Loucy (cell line): ENCODE data around the gene APOO.

Source experiments
- H2AFZ ChIP-seq: fragments of 200-600 bp; sonication (generic); 2 replicates; pipeline ENCODE4 v1.6.0; 2016; ENCODE audit warnings: antibody characterized with exemption, mild to moderate bottlenecking, low read length, moderate library complexity
- H3F3A ChIP-seq: fragments of 200-600 bp; 2 replicates; pipeline ENCODE4 v1.6.0; 2016; ENCODE audit warnings: antibody characterized with exemption, low read depth, mild to moderate bottlenecking
- H3K27me3 ChIP-seq: fragments of 200-600 bp; sonication (generic); 2 replicates; pipeline ENCODE4 v1.6.1; 2014; ENCODE audit warnings: low read length, mild to moderate bottlenecking; ENCODE audit not compliant: insufficient read depth, poor library complexity, severe bottlenecking
- H3K36me3 ChIP-seq: fragments of 200-600 bp; sonication (generic); 2 replicates; pipeline ENCODE4 v1.6.1; 2016; ENCODE audit warnings: low read length; ENCODE audit not compliant: insufficient read depth
- H3K4me1 ChIP-seq: fragments of 200-600 bp; sonication (generic); 2 replicates; pipeline ENCODE4 v1.5.1; 2014; ENCODE audit warnings: low read length, mild to moderate bottlenecking; ENCODE audit not compliant: insufficient read depth, poor library complexity, severe bottlenecking
- H3K4me2 ChIP-seq: fragments of 200-600 bp; sonication (generic); 2 replicates; pipeline ENCODE4 v1.6.0; 2014; ENCODE audit warnings: antibody characterized with exemption, low read length, low read depth, mild to moderate bottlenecking; ENCODE audit not compliant: poor library complexity, severe bottlenecking
- H3K4me3 ChIP-seq: fragments of 200-600 bp; sonication (generic); 2 replicates; pipeline ENCODE4 v1.5.1; 2014; ENCODE audit warnings: low read length, mild to moderate bottlenecking, mixed read lengths; ENCODE audit not compliant: poor library complexity, severe bottlenecking
- H3K79me2 ChIP-seq: fragments of 200-600 bp; sonication (generic); 2 replicates; pipeline ENCODE4 v1.6.1; 2014; ENCODE audit warnings: low read length; ENCODE audit not compliant: insufficient read depth
- H3K9ac ChIP-seq: fragments of 200-600 bp; sonication (generic); 2 replicates; pipeline ENCODE4 v1.6.0; 2014; ENCODE audit warnings: mild to moderate bottlenecking, low read depth, low read length, moderate library complexity; ENCODE audit not compliant: poor library complexity, severe bottlenecking
- H3K9me2 ChIP-seq: fragments of 200-600 bp; sonication (generic); replicated peaks from 2 replicates; pipeline ENCODE4 v1.6.1; 2016; ENCODE audit warnings: low read depth, low read length, mixed read lengths
- H3K9me3 ChIP-seq: fragments of 200-600 bp; sonication (generic); 2 replicates; pipeline ENCODE4 v1.6.1; 2014; ENCODE audit warnings: mild to moderate bottlenecking, antibody characterized with exemption, low read length, low read depth; ENCODE audit not compliant: insufficient read depth
- H4K20me1 ChIP-seq: fragments of 200-600 bp; sonication (generic); 2 replicates; pipeline ENCODE4 v1.6.0; 2014; ENCODE audit warnings: antibody characterized with exemption, low read length, mild to moderate bottlenecking; ENCODE audit not compliant: insufficient read depth, poor library complexity, severe bottlenecking
- CTCF ChIP-seq: fragments of 200-600 bp; sonication (generic); conservative IDR thresholded peaks from 2 replicates; pipeline ENCODE4 v1.5.1; 2014; ENCODE audit warnings: mild to moderate bottlenecking, antibody characterized with exemption, low read length
- EZH2phosphoT487 ChIP-seq: fragments of 200-600 bp; IDR thresholded peaks from 2 replicates; pipeline ENCODE4 v1.6.1; 2018; ENCODE audit warnings: antibody characterized with exemption, mild to moderate bottlenecking, moderate library complexity, borderline replicate concordance

APOO gene

GRCh38 chrX:23887451-23887850 lies 20.3 kb downstream of the APOO start:
- Histone ChIP-seq H3K9me3 (no peaks in the 10 kb centered on the region), H3K79me2 (no peaks in the 10 kb centered on the region), H3K27me3 (no peaks in the 10 kb centered on the region), H3K36me3 (no peaks in the 10 kb centered on the region), H3F3A (no peaks in the 10 kb centered on the region), H3K9me2 (no peaks in the 10 kb centered on the region), H2AFZ (no peak overlapping the region), H3K9ac (no peak overlapping the region), H3K4me1 (no peaks in the 10 kb centered on the region), H4K20me1 (no peaks in the 10 kb centered on the region), H3K4me3 (no peak overlapping the region), H3K4me2 (no peak overlapping the region)
- TF ChIP-seq EZH2phosphoT487 (no peak), CTCF (no peak)

DNA sequence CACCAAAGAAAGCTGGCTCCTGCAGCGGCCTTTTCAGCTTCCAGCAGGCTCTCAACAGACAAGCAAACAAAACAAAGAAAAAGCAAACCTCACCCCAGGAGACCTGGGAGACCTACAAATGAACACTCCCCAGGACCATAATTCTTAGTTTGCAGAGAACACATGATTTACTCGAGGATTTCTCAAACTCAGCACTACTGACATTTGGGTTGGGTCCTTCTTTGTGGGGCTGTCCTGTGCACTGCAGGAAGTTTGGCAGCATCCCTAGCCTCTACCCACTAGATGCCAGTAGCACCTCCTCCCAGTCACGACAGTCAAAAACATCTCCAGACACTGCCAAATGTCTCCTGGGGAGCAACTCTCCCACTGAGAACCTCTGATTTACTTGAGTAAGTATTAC lies 21.9 kb downstream of the APOO start:
- H2AFZ ChIP-seq = no peak overlapping the region
- TF ChIP-seq CTCF (no peak), EZH2phosphoT487 (no peak)
- no peaks in the 10 kb centered on the region for H3K9me2 ChIP-seq
- H4K20me1 ChIP-seq = no peaks in the 10 kb centered on the region
- no peaks in the 10 kb centered on the region for H3K4me1 ChIP-seq
- no peak overlapping the region for H3K4me3 ChIP-seq
- H3F3A ChIP-seq = no peaks in the 10 kb centered on the region
- H3K9ac ChIP-seq = no peak overlapping the region
- H3K36me3 ChIP-seq = no peaks in the 10 kb centered on the region
- H3K79me2 ChIP-seq = no peaks in the 10 kb centered on the region
- H3K27me3 ChIP-seq = no peaks in the 10 kb centered on the region
- H3K4me2 ChIP-seq = no peak overlapping the region
- H3K9me3 ChIP-seq = no peaks in the 10 kb centered on the region

DNA sequence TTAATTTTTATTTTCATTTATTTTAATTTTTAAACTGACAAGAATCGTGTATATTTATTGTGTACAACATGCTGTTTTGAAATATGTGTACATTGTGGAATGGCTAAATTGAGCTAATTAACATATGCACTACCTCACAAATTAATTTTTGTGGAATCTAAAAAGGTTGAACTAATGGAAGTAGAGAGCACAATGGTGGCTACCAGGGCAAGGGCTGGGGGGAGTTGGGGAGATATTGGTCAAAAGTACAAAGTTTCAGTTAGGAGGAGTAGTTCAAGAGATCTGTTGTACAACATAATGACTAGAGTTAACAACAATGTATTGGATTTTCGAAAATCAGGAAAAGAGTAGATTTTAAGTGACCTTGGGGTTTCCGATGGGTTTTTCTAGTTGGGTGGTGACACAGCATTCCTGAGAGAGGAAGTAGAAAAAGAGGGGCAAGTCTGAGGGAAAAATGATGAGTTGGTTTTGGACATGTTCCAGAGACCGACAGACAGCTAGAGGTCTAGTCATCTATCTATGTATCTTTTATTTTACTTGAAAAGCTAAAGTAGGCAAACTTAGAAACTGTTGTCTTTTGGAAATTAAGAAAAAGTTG lies 23.2 kb downstream of the APOO start:
- Histone ChIP-seq H3K79me2 (no peaks in the 10 kb centered on the region), H3K4me2 (no peak overlapping the region), H3F3A (no peaks in the 10 kb centered on the region), H3K36me3 (no peaks in the 10 kb centered on the region), H3K9me2 (no peaks in the 10 kb centered on the region), H3K4me3 (no peak overlapping the region), H3K27me3 (no peaks in the 10 kb centered on the region), H2AFZ (no peak overlapping the region), H3K9me3 (no peaks in the 10 kb centered on the region), H4K20me1 (no peaks in the 10 kb centered on the region), H3K9ac (no peak overlapping the region), H3K4me1 (no peaks in the 10 kb centered on the region)
- TF ChIP-seq EZH2phosphoT487 (no peak), CTCF (no peak)
